ENCODE data around the gene MAGI1.

The MAGI1 gene

GRCh38 chr3:65503776-65504175, 534.9 kb downstream of the MAGI1 start:
- no peak for TF ChIP-seq LEF1 (IDR thresholded peaks at IDR 0.05; ENCODE audit: borderline replicate concordance)
- ChIA-PET CTCF (no interaction called here), POLR2A (no interaction called here)
- DNase-seq (ENCODE audit: extremely low spot score) = no peak

- DNase-seq (ENCODE audit: extremely low spot score) = no peak
- TF ChIP-seq PKNOX1 (IDR thresholded peaks at IDR 0.05) (no peak), ARNT (IDR thresholded peaks at IDR 0.05) (no peak), FOXK2 (IDR thresholded peaks at IDR 0.05) (no peak), BHLHE40 (IDR thresholded peaks at IDR 0.05; ENCODE audit: borderline replicate concordance) (no peak), SP1 (IDR thresholded peaks at IDR 0.05) (no peak), NFRKB (IDR thresholded peaks at IDR 0.05) (no peak)
- ChIA-PET CTCF (no interaction called here), POLR2A (no interaction called here)
Measured at GRCh38 chr3:65502526-65502925, 536.2 kb downstream of the MAGI1 start.

- TF ChIP-seq BHLHE40 (IDR thresholded peaks at IDR 0.05; ENCODE audit: borderline replicate concordance) (no peak), L3MBTL2 (conservative IDR thresholded peaks at IDR 0.05) (no peak), FOXK2 (IDR thresholded peaks at IDR 0.05) (no peak), ZNF384 (IDR thresholded peaks at IDR 0.05) (no peak), LEF1 (IDR thresholded peaks at IDR 0.05; ENCODE audit: borderline replicate concordance) (no peak), CTBP1 (IDR thresholded peaks at IDR 0.05; ENCODE audit: borderline replicate concordance) (no peak), TARDBP (IDR thresholded peaks at IDR 0.05) (no peak), SP1 (IDR thresholded peaks at IDR 0.05) (no peak), ELF4 (IDR thresholded peaks at IDR 0.05) (no peak), SUZ12 (IDR thresholded peaks at IDR 0.05) (no peak), PKNOX1 (IDR thresholded peaks at IDR 0.05) (no peak), NFRKB (IDR thresholded peaks at IDR 0.05) (no peak), HDGF (IDR thresholded peaks at IDR 0.05; ENCODE audit: borderline replicate concordance) (no peak), FOXA1 (IDR thresholded peaks at IDR 0.05) (no peak), FOXM1 (IDR thresholded peaks at IDR 0.05; ENCODE audit: borderline replicate concordance) (no peak), ARNT (IDR thresholded peaks at IDR 0.05) (no peak)
- ChIA-PET CTCF (no interaction called here), POLR2A (no interaction called here)
- DNase-seq (ENCODE audit: extremely low spot score) = peak; percentile 13
Measured at GRCh38 chr3:65500398-65501306, 538.1 kb downstream of the MAGI1 start.

- DNase-seq (ENCODE audit: extremely low spot score) = no peak
- ChIA-PET CTCF (no interaction called here), POLR2A (interaction anchor here (1.1 kb wide), 1 partner anchor 11 kb away, joined by 4 read pairs; no protein-coding TSS in a partner anchor)
- TF ChIP-seq ARNT (IDR thresholded peaks at IDR 0.05) (no peak), FOXA1 (IDR thresholded peaks at IDR 0.05) (no peak), SP1 (IDR thresholded peaks at IDR 0.05) (no peak), TARDBP (IDR thresholded peaks at IDR 0.05) (no peak), PKNOX1 (IDR thresholded peaks at IDR 0.05) (no peak), SUZ12 (IDR thresholded peaks at IDR 0.05) (no peak), BHLHE40 (IDR thresholded peaks at IDR 0.05; ENCODE audit: borderline replicate concordance) (no peak), HDGF (IDR thresholded peaks at IDR 0.05; ENCODE audit: borderline replicate concordance) (no peak), CTBP1 (IDR thresholded peaks at IDR 0.05; ENCODE audit: borderline replicate concordance) (no peak), NFRKB (IDR thresholded peaks at IDR 0.05) (no peak), LEF1 (IDR thresholded peaks at IDR 0.05; ENCODE audit: borderline replicate concordance) (no peak), L3MBTL2 (conservative IDR thresholded peaks at IDR 0.05) (no peak), FOXK2 (IDR thresholded peaks at IDR 0.05) (no peak), ZNF384 (IDR thresholded peaks at IDR 0.05) (no peak), FOXM1 (IDR thresholded peaks at IDR 0.05; ENCODE audit: borderline replicate concordance) (no peak), ELF4 (IDR thresholded peaks at IDR 0.05) (no peak)
Measured at GRCh38 chr3:65497846-65498245, 540.9 kb downstream of the MAGI1 start.

GRCh38 chr3:65497236-65497635, 541.5 kb downstream of the MAGI1 start:
- no peak for TF ChIP-seq FOXK2 (IDR thresholded peaks at IDR 0.05)
- no peak for TF ChIP-seq SP1 (IDR thresholded peaks at IDR 0.05)
- TF ChIP-seq ELF4 (IDR thresholded peaks at IDR 0.05) = no peak
- no peak for TF ChIP-seq HDGF (IDR thresholded peaks at IDR 0.05; ENCODE audit: borderline replicate concordance)
- TF ChIP-seq CTBP1 (IDR thresholded peaks at IDR 0.05; ENCODE audit: borderline replicate concordance) = no peak
- TF ChIP-seq NFRKB (IDR thresholded peaks at IDR 0.05) = no peak
- no peak for TF ChIP-seq SUZ12 (IDR thresholded peaks at IDR 0.05)
- DNase-seq (ENCODE audit: extremely low spot score) = no peak
- ChIA-PET CTCF (no interaction called here), POLR2A (no interaction called here)

DNA sequence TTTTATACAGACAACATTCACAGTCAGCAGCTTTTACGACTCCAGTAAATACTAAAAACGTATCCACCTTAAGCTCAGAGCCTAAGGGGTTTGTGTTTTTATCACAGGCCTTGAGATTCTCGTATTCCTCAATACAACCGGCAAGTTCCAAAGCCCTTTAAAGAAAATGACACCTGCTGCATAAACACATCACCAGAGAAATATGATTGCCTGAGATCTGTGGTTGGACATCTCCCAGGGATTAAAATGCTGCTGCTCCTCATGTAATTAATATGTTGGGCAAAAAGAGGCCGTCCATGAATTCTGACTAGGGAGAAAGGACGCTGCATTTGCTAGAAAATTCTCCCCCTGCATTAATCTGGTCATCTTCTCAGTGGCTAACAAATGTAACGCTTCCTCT, 544.8 kb downstream of the MAGI1 start:
- CTCF ChIA-PET = no interaction called here
- POLR2A ChIA-PET = no interaction called here
- DNase-seq (ENCODE audit: extremely low spot score) = no peak
- TF ChIP-seq SP1 (IDR thresholded peaks at IDR 0.05) = no peak
- no peak for TF ChIP-seq ELF4 (IDR thresholded peaks at IDR 0.05)
- no peak for TF ChIP-seq ARNT (IDR thresholded peaks at IDR 0.05)
- no peak for TF ChIP-seq FOXM1 (IDR thresholded peaks at IDR 0.05; ENCODE audit: borderline replicate concordance)
- no peak for TF ChIP-seq L3MBTL2 (conservative IDR thresholded peaks at IDR 0.05)
- TF ChIP-seq PKNOX1 (IDR thresholded peaks at IDR 0.05) = no peak
- TF ChIP-seq ZNF384 (IDR thresholded peaks at IDR 0.05) = no peak
- no peak for TF ChIP-seq HDGF (IDR thresholded peaks at IDR 0.05; ENCODE audit: borderline replicate concordance)
- TF ChIP-seq FOXK2 (IDR thresholded peaks at IDR 0.05) = no peak
- no peak for TF ChIP-seq NFRKB (IDR thresholded peaks at IDR 0.05)
- no peak for TF ChIP-seq TARDBP (IDR thresholded peaks at IDR 0.05)
- TF ChIP-seq FOXA1 (IDR thresholded peaks at IDR 0.05) = no peak
- no peak for TF ChIP-seq CTBP1 (IDR thresholded peaks at IDR 0.05; ENCODE audit: borderline replicate concordance)
- no peak for TF ChIP-seq BHLHE40 (IDR thresholded peaks at IDR 0.05; ENCODE audit: borderline replicate concordance)

Measured in HEK293T (cell line).